GM21515 (cell line): Measurements from ENCODE around the gene RNF41.
"Not testable (repeated sequence)": the region's sequence is repeated elsewhere in the genome, so short reads cannot be mapped to it uniquely, and the experiment has no call there.

Experiments used
- ATAC-seq: cut with Tn5 transposase; IDR thresholded peaks from one replicate; pipeline ENCODE4 v1.9.1; 2021; ENCODE audit not compliant: unreplicated experiment

RNF41 gene

GRCh38 chr12:56213878-56214277, 7.8 kb downstream of the RNF41 start:
- ATAC-seq, result no peak

GRCh38 chr12:56212361-56212760, 9.4 kb downstream of the RNF41 start:
- ATAC-seq, result no peak

GRCh38 chr12:56208006-56208405, 13.7 kb downstream of the RNF41 start:
- no peak for ATAC-seq

- no peak for ATAC-seq
Observed at GRCh38 chr12:56206452-56207166, 15.1 kb downstream of the RNF41 start.

- ATAC-seq, result no peak
Observed at GRCh38 chr12:56205445-56205844, 16.3 kb downstream of the RNF41 start.

GRCh38 chr12:56204275-56204674, 17.4 kb downstream of the RNF41 start:
- ATAC-seq, result no peak

DNA sequence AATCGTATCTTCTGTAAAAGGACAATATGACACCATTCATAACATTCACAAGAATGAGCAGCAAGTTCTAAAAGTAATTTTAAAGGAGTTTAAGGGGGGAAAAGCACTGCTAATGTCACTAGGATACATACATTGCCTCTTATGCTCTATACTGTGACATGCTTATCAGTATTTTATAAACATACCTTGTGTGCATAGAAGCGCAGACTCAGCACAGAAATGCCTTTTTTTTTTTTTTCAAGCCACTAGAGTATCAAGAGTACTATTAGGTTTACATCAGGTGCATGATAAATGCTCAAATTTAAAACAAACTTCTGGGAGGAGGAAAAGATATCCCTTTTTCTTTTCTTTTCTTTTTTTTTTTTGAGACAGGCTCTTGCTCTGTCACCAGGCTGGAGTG, 18.9 kb downstream of the RNF41 start:
- ATAC-seq, result no peak

DNA sequence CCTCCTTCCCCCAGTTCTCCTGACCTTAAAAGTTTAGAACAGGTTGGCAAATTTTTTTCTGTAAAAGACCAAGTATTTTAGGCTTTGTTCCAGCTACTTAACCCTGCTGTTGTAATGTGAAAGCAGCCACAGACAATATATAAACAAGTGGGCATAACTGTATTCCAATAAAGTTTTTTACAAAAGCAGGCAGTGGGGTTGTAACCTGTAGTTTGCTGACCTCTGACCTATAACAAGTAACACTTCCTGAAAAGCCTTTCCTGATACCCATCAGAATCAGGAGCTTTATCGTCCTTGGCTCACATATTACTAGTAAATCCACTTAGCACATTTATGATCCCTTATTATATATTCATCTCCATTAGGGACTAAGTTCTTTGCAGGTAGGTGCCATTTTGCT, 19.4 kb downstream of the RNF41 start:
- no peak for ATAC-seq

DNA sequence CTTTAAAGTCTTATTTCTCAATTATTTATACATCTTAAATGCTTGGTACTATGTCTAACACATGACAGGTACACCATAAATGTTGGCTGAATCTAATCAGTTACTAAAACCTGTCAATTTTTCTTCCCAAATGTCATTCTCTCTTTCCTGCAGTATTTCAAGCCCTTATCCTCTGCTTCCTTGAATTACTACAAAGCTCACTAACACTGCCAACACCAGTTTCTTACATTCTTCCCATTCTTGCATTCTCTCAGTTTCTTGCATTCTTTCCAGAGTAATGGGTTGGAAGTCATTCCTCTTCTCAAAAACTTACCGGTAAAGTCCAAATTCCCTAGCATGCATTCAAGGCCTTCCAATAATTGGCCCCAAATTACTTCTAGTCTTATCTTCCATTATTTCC, 22.9 kb downstream of the RNF41 start:
- no peak for ATAC-seq

DNA sequence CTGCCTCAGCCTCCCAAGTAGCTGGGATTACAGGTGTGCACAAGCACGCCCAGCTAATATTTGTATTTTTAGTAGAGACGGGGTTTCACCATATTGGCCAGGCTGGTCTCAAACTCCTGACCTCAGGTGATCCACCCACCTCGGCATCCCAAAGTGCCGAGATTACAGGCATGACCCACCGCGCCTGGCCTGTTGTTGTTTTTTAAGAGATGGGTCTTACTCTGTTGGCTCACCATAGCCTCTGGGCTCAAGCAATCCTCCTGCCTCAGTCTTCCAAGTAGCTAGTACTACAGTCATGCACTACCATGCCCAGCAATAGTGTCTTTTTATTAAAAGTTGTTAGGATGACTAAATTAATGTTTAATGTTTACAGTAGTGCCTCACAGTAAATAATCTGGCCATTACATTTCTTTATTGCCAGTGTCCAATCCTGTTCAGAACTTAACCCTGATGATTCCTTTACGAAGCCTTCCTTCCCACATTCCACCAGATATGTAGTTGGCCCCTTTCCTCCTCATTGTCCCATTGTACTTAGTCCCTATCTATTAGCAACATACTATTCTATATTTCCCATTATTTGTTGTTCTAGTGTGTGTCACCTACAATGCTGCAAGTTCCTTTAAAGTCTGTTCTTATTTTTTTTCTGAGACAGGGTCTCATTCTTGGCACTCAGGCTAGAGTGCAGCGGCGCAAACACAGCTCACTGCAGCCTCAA, 23.6 kb downstream of the RNF41 start:
- ATAC-seq, result no peak

DNA sequence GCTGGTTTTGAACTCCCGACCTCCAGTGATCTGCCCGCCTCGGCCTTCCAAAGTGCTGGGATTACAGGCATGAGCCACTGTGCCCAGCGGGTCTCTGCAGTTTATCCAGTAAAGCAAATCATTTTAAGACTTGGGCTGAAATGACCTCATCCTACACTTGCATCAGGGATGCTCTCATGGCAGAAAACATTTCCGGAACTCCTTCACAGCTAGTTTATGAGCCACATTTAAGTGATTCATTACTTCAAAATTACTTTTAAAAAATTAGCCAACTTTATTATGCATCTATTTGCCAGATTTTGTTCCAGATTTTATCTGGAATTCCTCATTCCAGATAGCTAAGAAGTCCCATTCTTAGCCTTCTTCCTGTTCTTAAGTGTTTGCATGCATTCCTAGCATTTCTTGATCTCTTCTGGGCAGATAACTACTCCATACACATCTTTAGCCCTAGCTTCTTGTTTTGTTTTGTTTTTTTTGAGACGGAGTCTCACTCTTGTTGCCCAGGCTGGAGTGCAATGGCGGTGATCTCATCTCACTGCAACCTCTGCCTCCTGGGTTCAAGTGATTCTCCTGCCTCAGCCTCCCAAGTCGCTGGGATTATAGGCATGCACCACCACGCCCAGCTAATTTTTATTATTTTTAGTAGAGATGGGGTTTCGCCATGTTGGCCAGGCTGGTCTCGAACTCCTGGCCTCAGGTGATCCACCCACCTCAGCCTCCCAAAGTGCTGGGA, 24.7 kb downstream of the RNF41 start:
- not testable (repeated sequence) for ATAC-seq

DNA sequence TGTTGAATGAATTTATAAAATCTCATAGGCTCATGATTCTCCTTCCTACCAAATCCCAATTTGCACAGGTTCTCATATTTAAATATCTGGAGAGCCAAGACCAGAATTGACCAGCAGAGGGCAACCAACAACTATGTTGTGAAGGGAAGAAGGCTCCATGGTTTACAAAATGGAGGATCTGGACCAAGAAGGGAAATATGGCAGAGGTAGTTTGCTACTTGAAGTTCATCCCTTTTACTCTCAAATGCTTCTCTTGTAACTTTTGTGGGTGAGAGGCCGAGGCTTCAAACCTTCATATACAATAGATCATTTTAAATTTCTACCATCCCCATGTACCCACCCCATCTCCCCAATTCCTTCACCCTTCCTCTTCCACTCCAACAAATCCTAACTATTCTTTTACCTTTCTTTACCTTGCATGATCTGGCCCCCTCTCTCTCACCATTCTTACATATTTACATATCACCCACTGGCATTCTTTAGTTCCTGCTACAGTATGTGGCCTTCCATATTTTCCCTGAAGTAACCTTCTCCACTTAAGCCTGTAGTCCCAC, 28.6 kb downstream of the RNF41 start:
- no peak for ATAC-seq

- ATAC-seq, result no peak
Observed at GRCh38 chr12:56192582-56192981, 29.1 kb downstream of the RNF41 start.

GRCh38 chr12:56190695-56191155, 31.0 kb downstream of the RNF41 start:
- no peak for ATAC-seq

- ATAC-seq, result peak; percentile 40
Observed at GRCh38 chr12:56189918-56190694, 31.6 kb downstream of the RNF41 start.

DNA sequence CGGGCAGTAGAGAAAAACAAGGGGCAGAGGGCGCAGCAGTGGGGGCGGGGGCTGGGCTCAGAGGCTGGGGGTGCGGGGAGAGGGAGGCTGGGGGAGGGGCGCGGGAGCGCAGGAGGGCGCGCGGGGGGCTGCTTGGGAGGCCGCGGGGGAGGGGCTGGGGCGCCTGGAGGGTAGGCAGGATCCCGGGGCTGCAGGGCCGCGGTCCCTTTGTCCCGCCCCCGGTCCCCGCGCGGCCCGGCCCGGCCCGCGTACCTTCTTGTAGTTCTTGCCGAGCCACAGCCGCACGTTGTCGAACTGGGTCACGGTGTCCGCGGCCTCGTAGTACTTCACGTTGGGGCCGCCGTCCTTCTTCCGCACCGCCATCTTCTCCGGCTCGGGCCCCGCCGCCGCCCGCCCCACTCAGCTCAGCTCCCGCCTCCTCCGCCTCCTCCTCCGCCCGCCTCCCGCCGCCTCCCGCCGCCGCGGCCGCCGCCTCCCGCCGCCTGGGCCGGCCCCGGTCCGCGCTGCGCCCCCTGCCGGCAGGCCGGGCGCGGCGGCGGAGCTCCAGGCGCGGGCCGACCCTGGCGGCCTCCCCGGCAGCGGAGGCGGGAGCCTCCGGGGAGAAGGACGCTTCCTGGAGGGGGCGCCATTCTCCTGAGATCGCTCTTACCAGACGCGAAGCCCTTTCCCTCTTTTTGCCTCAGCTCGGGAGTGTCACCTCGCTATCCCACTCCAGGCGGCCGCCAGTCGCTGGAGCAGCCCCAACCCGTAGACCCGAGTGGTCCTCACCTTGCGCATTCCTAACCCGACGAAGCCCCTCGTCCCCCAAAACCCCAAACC, 32.4 kb downstream of the RNF41 start, which contains the start of gene SMARCC2:
TSS of gene SMARCC2 (minus strand) at position 385 of the 819 bp plus-strand sequence. CDS start at position 363, 22 bp downstream.
- ATAC-seq, result peak; percentile 61

DNA sequence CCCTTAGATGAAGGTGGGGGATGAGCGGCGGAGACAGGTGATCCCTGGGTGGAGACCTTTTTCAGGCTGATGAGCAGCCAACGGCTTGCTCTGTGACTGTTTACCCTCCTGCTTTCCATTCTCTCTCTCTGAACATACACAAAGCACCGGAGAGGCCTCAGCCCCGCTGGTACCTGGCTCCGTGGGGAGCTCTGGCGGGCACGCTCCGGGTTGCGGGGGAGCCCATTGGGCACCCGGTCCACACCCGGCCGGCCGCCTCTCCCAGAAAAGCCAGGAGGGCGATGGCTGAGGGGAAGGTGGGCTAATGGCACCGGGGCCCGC, 33.0 kb downstream of the RNF41 start:
- ATAC-seq, result no peak

DNA sequence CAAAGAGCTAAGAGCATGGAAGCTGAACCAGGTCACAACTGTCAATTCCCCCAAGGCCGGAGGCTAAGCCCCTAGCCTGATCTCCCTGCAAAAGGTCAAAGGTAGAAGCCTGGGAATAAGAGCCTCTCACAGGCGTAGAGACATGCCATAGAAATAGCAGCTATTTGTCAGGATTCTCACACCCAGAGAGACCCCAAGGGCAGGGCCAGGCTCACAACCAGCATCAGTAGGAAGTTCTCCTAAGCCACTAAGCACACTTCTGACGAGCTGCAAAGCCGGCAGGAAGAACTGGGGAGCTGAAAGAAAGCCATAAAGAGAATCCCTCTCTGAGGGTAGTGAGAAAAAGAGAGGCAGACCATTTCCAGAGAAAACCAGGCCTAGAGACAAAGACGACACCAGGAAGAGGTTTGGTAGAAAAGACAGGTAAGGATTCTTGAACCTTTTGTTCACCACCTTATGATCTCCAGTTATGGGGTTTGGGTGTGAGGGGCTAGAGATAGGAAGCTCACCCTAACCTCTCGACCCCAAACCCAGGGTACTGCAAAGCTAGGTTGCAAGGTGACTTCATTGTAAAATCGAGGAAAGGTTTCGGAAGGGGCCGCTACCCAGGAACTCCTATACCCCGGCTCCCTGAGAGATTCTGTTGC, 33.5 kb downstream of the RNF41 start:
- ATAC-seq, result no peak

DNA sequence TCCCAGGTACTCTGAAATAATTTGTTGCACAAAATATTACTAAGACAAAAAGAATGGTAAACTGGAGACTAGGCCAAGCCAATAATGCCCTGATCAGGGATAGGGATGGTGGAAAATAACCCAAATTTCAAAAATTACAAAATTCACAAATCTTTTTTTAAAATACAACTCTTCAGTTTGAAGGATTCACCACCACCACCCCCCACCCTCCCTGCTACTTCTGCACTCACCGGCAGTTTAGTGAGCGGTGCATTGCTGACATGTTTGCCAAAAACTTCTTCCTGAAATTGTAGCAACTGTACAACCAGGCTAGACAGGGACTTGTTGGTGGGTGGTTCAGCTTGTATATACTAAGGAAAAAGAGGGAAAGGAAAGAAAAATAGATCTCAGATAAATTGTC, 34.8 kb downstream of the RNF41 start:
- ATAC-seq, result no peak
